WTC11 (cell line): ENCODE results near the gene ZNF341. TPM values are rescaled to one million over a fixed set of nuclear protein-coding genes. Genes with fewer than 3 reads are reported as not detected.

ENCODE experiments used
- ATAC-seq: fragments of 200-7000 bp; cut with Tn5 transposase; 2 replicates; pipeline ENCODE4 v1.10.0; 2021; ENCODE audit warnings: mild to moderate bottlenecking, moderate library complexity
- CTCF ChIA-PET: fragments of 300-600 bp; sonication (Branson Sonifier 250); formaldehyde crosslinking; loops from one replicate; lab custom pipeline; 2021; ENCODE audit warnings: antibody characterized with exemption; lab: Charles Lee
- POLR2A ChIA-PET: fragments of 350-600 bp; sonication (Branson Sonifier 250); formaldehyde crosslinking; loops from one replicate; lab custom pipeline; 2021; ENCODE audit warnings: antibody characterized with exemption; lab: Charles Lee
- DNase-seq: peaks from one replicate; pipeline ENCODE4 v3.0.0; 2021; ENCODE audit warnings: low spot score
- H3K27ac Mint-ChIP-seq: 2 replicates; pipeline ENCODE4 v1.8.0; 2021; ENCODE audit warnings: mixed read lengths
- H3K27me3 Mint-ChIP-seq: 2 replicates; pipeline ENCODE4 v1.8.0; 2021; ENCODE audit warnings: low read depth, mild to moderate bottlenecking, moderate library complexity, mixed read lengths
- H3K36me3 Mint-ChIP-seq: 2 replicates; pipeline ENCODE4 v1.8.0; 2021; ENCODE audit warnings: mixed read lengths
- H3K4me1 Mint-ChIP-seq: 2 replicates; pipeline ENCODE4 v1.8.0; 2022; ENCODE audit warnings: mixed read lengths
- H3K4me3 Mint-ChIP-seq: 2 replicates; pipeline ENCODE4 v1.8.0; 2021; ENCODE audit warnings: mild to moderate bottlenecking, moderate library complexity, mixed read lengths
- H3K9me3 Mint-ChIP-seq: 2 replicates; pipeline ENCODE4 v1.8.0; 2021; ENCODE audit warnings: mixed read lengths
- ARID4B ChIP-seq: sonication (generic); formaldehyde crosslinking; IDR thresholded peaks from 2 replicates; pipeline ENCODE4 v1.8.0; 2023; ENCODE audit warnings: missing genetic modification reagents, mild to moderate bottlenecking, borderline replicate concordance
- ATF1 ChIP-seq: sonication (generic); formaldehyde crosslinking; IDR thresholded peaks from 2 replicates; pipeline ENCODE4 v1.8.1; 2023; ENCODE audit warnings: mild to moderate bottlenecking, moderate library complexity, missing genetic modification reagents
- CREB1 ChIP-seq: sonication (generic); formaldehyde crosslinking; IDR thresholded peaks from 2 replicates; pipeline ENCODE4 v1.8.0; 2023; ENCODE audit warnings: mild to moderate bottlenecking, missing genetic modification reagents
- CREM ChIP-seq: sonication (generic); formaldehyde crosslinking; IDR thresholded peaks from 2 replicates; pipeline ENCODE4 v1.8.1; 2022; ENCODE audit warnings: mild to moderate bottlenecking, missing genetic modification reagents, moderate library complexity
- EMX1 ChIP-seq: fragments of 250-450 bp; sonication (Bioruptor Pico); IDR thresholded peaks from 2 replicates; pipeline ENCODE4 v1.8.0; 2021; ENCODE audit warnings: mild to moderate bottlenecking
- FOXK1 ChIP-seq: sonication (generic); formaldehyde crosslinking; IDR thresholded peaks from 2 replicates; pipeline ENCODE4 v1.8.0; 2022; ENCODE audit warnings: mild to moderate bottlenecking, moderate library complexity, missing genetic modification reagents
- FOXP1 ChIP-seq: sonication (generic); formaldehyde crosslinking; IDR thresholded peaks from 2 replicates; pipeline ENCODE4 v1.8.0; 2022; ENCODE audit warnings: missing genetic modification reagents, mild to moderate bottlenecking, moderate library complexity, borderline replicate concordance
- GRHL2 ChIP-seq: fragments of 250-450 bp; sonication (Bioruptor Pico); IDR thresholded peaks from 2 replicates; pipeline ENCODE4 v1.8.0; 2022; ENCODE audit warnings: mild to moderate bottlenecking, moderate library complexity; ENCODE audit not compliant: insufficient replicate concordance, severe bottlenecking
- JAZF1 ChIP-seq: fragments of 250-450 bp; sonication (Bioruptor Pico); IDR thresholded peaks from 2 replicates; pipeline ENCODE4 v1.9.0; 2021; ENCODE audit warnings: moderate library complexity, mild to moderate bottlenecking, inconsistent platforms
- JUN ChIP-seq: sonication (generic); formaldehyde crosslinking; IDR thresholded peaks from 2 replicates; pipeline ENCODE4 v1.8.0; 2023; ENCODE audit warnings: mild to moderate bottlenecking, missing genetic modification reagents
- KAT7 ChIP-seq: sonication (generic); formaldehyde crosslinking; IDR thresholded peaks from 2 replicates; pipeline ENCODE4 v1.8.1; 2023; ENCODE audit warnings: missing genetic modification reagents, mild to moderate bottlenecking, borderline replicate concordance
- MAX ChIP-seq: sonication (generic); formaldehyde crosslinking; IDR thresholded peaks from 2 replicates; pipeline ENCODE4 v1.8.0; 2022; ENCODE audit warnings: mild to moderate bottlenecking, missing genetic modification reagents
- NFYB ChIP-seq: sonication (generic); formaldehyde crosslinking; conservative IDR thresholded peaks from 2 replicates; pipeline ENCODE4 v1.8.0; 2022; ENCODE audit warnings: low read depth, missing genetic modification reagents
- SP1 ChIP-seq: sonication (generic); formaldehyde crosslinking; conservative IDR thresholded peaks from 2 replicates; pipeline ENCODE4 v1.8.1; 2022; ENCODE audit warnings: missing genetic modification reagents
- TP53 ChIP-seq: sonication (generic); formaldehyde crosslinking; IDR thresholded peaks from 2 replicates; pipeline ENCODE4 v1.8.1; 2023; ENCODE audit warnings: mild to moderate bottlenecking, missing genetic modification reagents
- USF1 ChIP-seq: sonication (generic); formaldehyde crosslinking; IDR thresholded peaks from 2 replicates; pipeline ENCODE4 v1.8.0; 2022; ENCODE audit warnings: mild to moderate bottlenecking, missing genetic modification reagents
- USF2 ChIP-seq: sonication (generic); formaldehyde crosslinking; IDR thresholded peaks from 2 replicates; pipeline ENCODE4 v1.8.1; 2023; ENCODE audit warnings: mild to moderate bottlenecking, missing genetic modification reagents, moderate library complexity
- ZNF121 ChIP-seq: sonication (generic); formaldehyde crosslinking; IDR thresholded peaks from 2 replicates; pipeline ENCODE4 v1.8.0; 2023; ENCODE audit warnings: missing genetic modification reagents
- ZNF232 ChIP-seq: sonication (generic); formaldehyde crosslinking; IDR thresholded peaks from 2 replicates; pipeline ENCODE4 v1.8.0; 2022; ENCODE audit warnings: mild to moderate bottlenecking, missing genetic modification reagents
- ZNF396 ChIP-seq: fragments of 250-450 bp; sonication (Bioruptor Pico); IDR thresholded peaks from 2 replicates; pipeline ENCODE4 v1.8.0; 2021; ENCODE audit warnings: mild to moderate bottlenecking, moderate library complexity, borderline replicate concordance
- ZNF416 ChIP-seq: fragments of 250-450 bp; sonication (Bioruptor Pico); IDR thresholded peaks from 2 replicates; pipeline ENCODE4 v1.9.0; 2021; ENCODE audit warnings: mild to moderate bottlenecking, inconsistent platforms
- total RNA-seq: library from RNA; stranded (reverse); gene quantifications from 3 replicates; pipeline ENCODE4 v1.2.3, GENCODE V29; 2021

The ZNF341 gene
- total RNA-seq, 1 experiment from 2014 or later = 9.6 TPM

- Mint-ChIP-seq H3K9me3 (peaks cover 7% of the 10 kb centered on the region), H3K4me3 (peak overlapping the region; percentile 70), H3K36me3 (peaks cover 2% of the 10 kb centered on the region; the same call in 1 of the 2 replicates), H3K27me3 (peaks cover 6% of the 10 kb centered on the region; the same call in 1 of the 2 replicates), H3K4me1 (peaks cover 4% of the 10 kb centered on the region), H3K27ac (no peak overlapping the region)
- no peak for TF ChIP-seq ATF1
- no peak for TF ChIP-seq EMX1 (CRISPR knock-in tag)
- no peak for TF ChIP-seq FOXP1
- no peak for TF ChIP-seq JUN (CRISPR knock-in tag)
- TF ChIP-seq CREB1 = no peak
- no peak for TF ChIP-seq ZNF396 (CRISPR knock-in tag)
- TF ChIP-seq GRHL2 (CRISPR knock-in tag) = no peak
- TF ChIP-seq TP53 (CRISPR knock-in tag) = no peak
- ChIA-PET POLR2A (interaction anchor here (1.0 to 1.7 kb wide), 3 partner anchors 13 to 230 kb away, joined by 3 to 4 read pairs (median 4); partner anchors contain the start of genes CBFA2T2 and ZNF341), CTCF (interaction anchor here (0.6 to 4.0 kb wide), 11 partner anchors 11 to 303 kb away, joined by 3 to 19 read pairs (median 4); partner anchors contain the start of genes ACTL10 and ZNF341)
- DNase-seq (no peak), ATAC-seq (no peak)
Observed at GRCh38 chr20:33719277-33719988, 12.4 kb upstream of the ZNF341 start.

GRCh38 chr20:33719989-33720709, 11.6 kb upstream of the ZNF341 start, which contains the start of gene PXMP4:
TSS of gene PXMP4 (minus strand) at chr20:33720310. CDS start at chr20:33720207, 103 bp downstream.
- Mint-ChIP-seq H3K27me3 (peaks cover 6% of the 10 kb centered on the region; the same call in 1 of the 2 replicates), H3K36me3 (peaks cover 2% of the 10 kb centered on the region; the same call in 1 of the 2 replicates), H3K4me1 (peaks cover 4% of the 10 kb centered on the region), H3K9me3 (peaks cover 7% of the 10 kb centered on the region), H3K27ac (peak within 1 kb of the TSS; percentile 7; the same call in 1 of the 2 replicates), H3K4me3 (peak within 1 kb of the TSS; percentile 70)
- DNase-seq (peak; percentile 85), ATAC-seq (peak; percentile 98)
- POLR2A ChIA-PET = interaction anchor here (0.7 to 1.7 kb wide), 4 partner anchors 12 to 230 kb away, joined by 3 to 4 read pairs (median 4); partner anchors contain the start of genes CBFA2T2 and ZNF341
- peak; percentile 31; the same call in 1 of the 2 replicates for TF ChIP-seq FOXK1 (CRISPR knock-in tag)
- TF ChIP-seq ARID4B (CRISPR knock-in tag) = peak; percentile 63; the same call in 1 of the 2 replicates
- TF ChIP-seq ZNF232 (CRISPR knock-in tag) = 0 out of 2 replicates have a peak, but pooled peaks have one; percentile 44
- no peak for TF ChIP-seq JAZF1 (CRISPR knock-in tag)
- TF ChIP-seq USF1 (CRISPR knock-in tag) = 0 out of 2 replicates have a peak, but pooled peaks have one; percentile 7
- TF ChIP-seq MAX (CRISPR knock-in tag) = peak; percentile 66
- TF ChIP-seq KAT7 (CRISPR knock-in tag) = no peak
- TF ChIP-seq FOXP1 = no peak
- peak; percentile 54 for TF ChIP-seq SP1 (CRISPR knock-in tag)
- TF ChIP-seq USF2 (CRISPR knock-in tag) = peak; percentile 42
- no peak; the same call in 1 of the 2 replicates for TF ChIP-seq CREM (CRISPR knock-in tag)
- peak; percentile 97 for TF ChIP-seq NFYB (CRISPR knock-in tag)
- 0 out of 2 replicates have a peak, but pooled peaks have one; percentile 21 for TF ChIP-seq ZNF416 (CRISPR knock-in tag)
- TF ChIP-seq ZNF121 = peak; percentile 87
- CTCF ChIA-PET = interaction anchor here (0.6 to 4.0 kb wide), 11 partner anchors 10 to 304 kb away, joined by 3 to 19 read pairs (median 4); partner anchors contain the start of genes ACTL10 and ZNF341
